Activated CD4-positive, CD25-positive, alpha-beta regulatory T cell treated with anti-CD3 and anti-CD28 coated beads, Interleukin-2, amount 50 U/mL, for 16 hours (primary cell): ENCODE results near the gene SLC27A3.

Experiments
- DNase-seq: peaks from one replicate; pipeline ENCODE4 v3.0.0-alpha.2; 2020; ENCODE audit warnings: low read depth, low spot score

Gene SLC27A3

GRCh38 chr1:153798468-153798780, 23.2 kb downstream of the SLC27A3 start:
- no peak for DNase-seq

- no peak for DNase-seq
Measured at GRCh38 chr1:153799016-153799415, 23.8 kb downstream of the SLC27A3 start.

GRCh38 chr1:153799566-153800465, 24.6 kb downstream of the SLC27A3 start:
- DNase-seq: no peak

GRCh38 chr1:153800516-153800915, 25.3 kb downstream of the SLC27A3 start:
- DNase-seq: no peak

- DNase-seq: no peak
Measured at GRCh38 chr1:153801028-153801625, 25.9 kb downstream of the SLC27A3 start.

- DNase-seq: no peak
Measured at GRCh38 chr1:153801786-153802697, 26.8 kb downstream of the SLC27A3 start.

- no peak for DNase-seq
Measured at GRCh38 chr1:153803470-153804056, 28.4 kb downstream of the SLC27A3 start.

GRCh38 chr1:153804112-153804511, 28.9 kb downstream of the SLC27A3 start:
- no peak for DNase-seq

- DNase-seq: no peak
Measured at GRCh38 chr1:153805042-153805745, 30.0 kb downstream of the SLC27A3 start.

- no peak for DNase-seq
Measured at GRCh38 chr1:153805886-153806719, 30.9 kb downstream of the SLC27A3 start.

GRCh38 chr1:153816283-153816889, 41.2 kb downstream of the SLC27A3 start:
- DNase-seq: no peak

- no peak for DNase-seq
Measured at GRCh38 chr1:153818876-153819275, 43.7 kb downstream of the SLC27A3 start.

- no peak for DNase-seq
Measured at GRCh38 chr1:153827168-153827964, 52.2 kb downstream of the SLC27A3 start.
